Measurements from ENCODE around the gene PARN. TPM values are rescaled to one million over a fixed set of nuclear protein-coding genes. Genes with fewer than 3 reads are reported as not detected.
"Not testable (repeated sequence)": the region's sequence is repeated elsewhere in the genome, so short reads cannot be mapped to it uniquely, and the experiment has no call there.

Gene PARN
- total RNA-seq, 1 experiment from 2014 or later = 43.5 TPM

GRCh38 chr16:14448879-14449278, 181.2 kb downstream of the PARN start:
- no peak for DNase-seq (ENCODE audit: extremely low read depth, low read depth)

DNA sequence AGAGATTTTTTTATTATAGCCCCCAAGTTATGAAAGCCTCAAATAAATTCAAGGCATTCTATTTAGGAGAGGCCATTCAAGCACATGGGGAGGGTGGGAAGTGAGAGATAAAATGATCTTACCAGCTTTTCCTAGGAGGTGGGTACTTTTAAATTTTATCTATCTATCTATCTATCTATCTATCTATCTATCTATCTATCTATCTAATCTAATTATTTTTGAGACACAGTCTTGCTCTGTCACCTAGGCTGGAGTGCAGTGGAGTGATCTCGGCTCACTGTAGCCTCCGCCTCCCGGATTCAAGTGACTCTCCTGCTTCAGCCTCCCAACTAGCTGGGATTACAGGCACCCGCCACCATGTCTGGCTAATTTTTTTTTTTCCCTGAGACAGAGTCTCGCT, 182.3 kb downstream of the PARN start:
- DNase-seq (ENCODE audit: extremely low read depth, low read depth) = no peak

- DNase-seq (ENCODE audit: extremely low read depth, low read depth) = no peak
Observed at GRCh38 chr16:14446796-14447195, 183.3 kb downstream of the PARN start.

GRCh38 chr16:14445937-14446715, 183.9 kb downstream of the PARN start:
- DNase-seq (ENCODE audit: extremely low read depth, low read depth) = no peak

DNA sequence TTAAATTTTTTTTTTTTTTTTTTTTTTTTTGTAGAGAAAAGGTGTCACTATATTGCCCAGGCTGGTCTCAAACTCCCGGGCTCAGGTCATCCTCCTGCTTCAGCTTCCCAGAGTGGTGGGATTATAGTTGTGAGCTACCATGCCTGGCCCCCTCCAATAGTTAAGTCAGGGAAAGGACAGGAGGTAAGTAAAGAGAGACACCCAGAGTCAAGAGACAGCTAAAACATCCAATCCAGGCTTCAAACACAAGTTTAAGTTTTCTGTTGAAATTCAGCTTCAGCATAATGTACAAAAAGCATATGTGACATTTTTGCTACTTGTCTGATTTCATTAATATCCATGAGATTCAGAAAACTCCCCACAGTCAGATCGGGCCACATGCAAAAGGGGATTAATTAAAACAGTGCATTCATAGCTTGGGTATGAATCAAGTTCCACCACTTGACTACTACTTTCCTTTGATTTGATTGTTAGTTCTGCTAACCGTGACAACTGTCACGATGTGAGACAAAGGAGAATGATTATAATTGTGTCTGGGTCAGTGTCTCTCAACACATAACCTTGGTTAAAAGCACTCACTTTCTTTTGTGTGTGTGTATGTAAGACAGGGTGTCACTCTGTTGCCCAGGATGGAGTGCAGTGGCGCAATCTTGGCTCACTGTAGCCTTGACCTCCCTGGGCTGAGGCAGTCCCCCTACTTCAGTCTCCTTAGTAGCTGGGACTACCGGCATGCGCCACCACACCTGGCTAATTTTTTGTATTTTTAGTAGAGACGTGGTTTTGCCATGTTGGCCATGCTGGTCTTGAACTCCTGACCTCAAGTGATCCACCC, 184.9 kb downstream of the PARN start:
- no peak for DNase-seq (ENCODE audit: extremely low read depth, low read depth)

- not testable (repeated sequence) for DNase-seq (ENCODE audit: extremely low read depth, low read depth)
Observed at GRCh38 chr16:14441533-14441932, 188.5 kb downstream of the PARN start.

DNA sequence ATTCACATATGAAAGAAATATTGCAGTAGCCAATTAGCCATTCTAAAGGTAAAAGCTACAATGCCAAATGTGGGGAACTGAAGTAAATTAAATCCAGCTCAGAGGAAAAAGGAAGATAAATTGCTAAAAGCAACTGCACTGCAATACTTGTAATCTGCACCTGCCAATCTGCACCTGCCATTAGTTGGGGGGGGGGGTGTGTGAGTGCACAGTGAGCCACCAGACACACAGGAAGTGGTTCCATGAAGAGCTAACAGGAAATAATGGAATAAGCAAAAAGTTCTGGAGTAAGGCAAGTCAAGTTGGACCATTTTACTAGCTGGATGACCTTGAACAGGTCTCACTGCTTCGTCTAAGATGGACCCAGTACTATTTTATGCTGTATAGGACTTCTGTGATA, 191.8 kb downstream of the PARN start:
- DNase-seq (ENCODE audit: extremely low read depth, low read depth) = no peak

DNA sequence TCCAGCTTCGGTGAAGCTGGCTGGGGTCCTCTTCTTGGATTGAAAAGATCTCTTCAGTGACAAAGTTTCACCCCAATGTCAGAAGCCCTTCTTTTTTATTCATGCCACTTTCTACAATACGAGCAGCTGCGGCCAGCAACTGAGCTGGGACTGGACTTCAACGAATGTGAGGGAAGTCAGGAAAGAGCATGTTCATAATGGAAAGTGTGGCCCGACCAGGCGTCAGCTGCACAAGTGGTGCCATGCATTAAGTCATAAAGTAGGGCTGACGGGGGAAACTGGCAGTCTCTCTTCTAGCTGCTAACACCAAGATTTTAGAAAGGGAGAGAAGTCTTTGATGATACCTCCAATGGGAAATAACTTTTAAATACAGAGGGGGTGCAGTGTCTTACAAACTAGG, 192.6 kb downstream of the PARN start:
- no peak for DNase-seq (ENCODE audit: extremely low read depth, low read depth)

DNA sequence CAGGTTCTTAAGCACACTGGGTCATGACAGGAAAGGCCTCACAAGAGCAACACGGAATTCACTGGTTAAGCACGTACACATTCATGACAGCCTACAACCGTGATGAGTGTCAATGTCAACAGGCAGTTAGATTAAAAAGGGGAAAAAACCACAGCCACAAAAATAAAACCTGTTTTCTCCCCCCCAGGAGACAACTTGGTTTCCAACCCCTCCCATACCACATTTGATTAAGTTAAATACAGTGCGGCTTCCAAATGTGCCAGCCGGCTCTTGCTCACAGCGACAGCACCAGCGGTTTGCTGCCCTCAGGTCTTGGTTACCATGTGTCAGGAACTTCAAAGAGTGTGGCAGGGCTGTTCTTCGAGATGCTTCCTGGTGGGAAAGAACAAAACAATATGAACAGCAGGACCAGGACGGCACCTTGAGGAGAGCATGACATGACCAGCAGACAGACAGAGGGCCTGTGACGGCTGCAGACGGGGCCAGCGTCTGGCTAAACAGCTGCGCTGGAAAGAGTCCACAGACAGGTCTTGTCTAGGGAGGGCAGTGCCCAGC, 193.6 kb downstream of the PARN start:
- DNase-seq (ENCODE audit: extremely low read depth, low read depth) = no peak

GRCh38 chr16:14434860-14435259, 195.2 kb downstream of the PARN start:
- no peak for DNase-seq (ENCODE audit: extremely low read depth, low read depth)

DNA sequence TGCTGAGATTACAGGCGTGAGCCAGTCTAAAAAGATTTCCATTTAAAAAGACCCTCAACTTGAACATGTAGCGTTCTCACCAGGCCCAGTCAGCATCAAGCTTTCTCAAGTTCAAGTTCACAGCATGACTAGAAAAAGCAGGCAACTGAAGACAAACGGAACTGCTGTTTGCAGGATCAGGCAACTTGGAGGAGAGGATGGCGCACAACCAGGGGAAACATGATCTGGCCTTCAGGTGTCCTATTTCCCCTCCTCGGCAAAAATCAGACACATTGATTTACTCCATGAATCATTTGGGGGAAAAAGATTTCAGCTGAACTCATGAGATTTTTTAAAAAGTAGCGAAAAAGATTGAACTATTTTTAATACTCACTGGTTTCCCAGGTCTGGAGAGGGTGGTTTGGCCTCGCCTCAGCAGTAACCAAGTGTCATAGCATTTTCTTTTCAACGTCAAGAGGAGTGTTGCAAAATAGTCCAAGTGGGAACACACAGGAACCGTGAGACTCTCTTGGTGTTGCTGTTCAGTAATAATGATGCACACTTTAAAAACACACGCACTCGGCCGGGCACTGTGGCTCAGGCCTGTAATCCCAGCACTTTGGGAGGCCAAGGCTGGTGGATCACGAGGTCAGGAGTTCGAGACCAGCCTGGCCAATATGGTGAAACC, 201.0 kb downstream of the PARN start:
- DNase-seq (ENCODE audit: extremely low read depth, low read depth) = not testable (repeated sequence)

DNA sequence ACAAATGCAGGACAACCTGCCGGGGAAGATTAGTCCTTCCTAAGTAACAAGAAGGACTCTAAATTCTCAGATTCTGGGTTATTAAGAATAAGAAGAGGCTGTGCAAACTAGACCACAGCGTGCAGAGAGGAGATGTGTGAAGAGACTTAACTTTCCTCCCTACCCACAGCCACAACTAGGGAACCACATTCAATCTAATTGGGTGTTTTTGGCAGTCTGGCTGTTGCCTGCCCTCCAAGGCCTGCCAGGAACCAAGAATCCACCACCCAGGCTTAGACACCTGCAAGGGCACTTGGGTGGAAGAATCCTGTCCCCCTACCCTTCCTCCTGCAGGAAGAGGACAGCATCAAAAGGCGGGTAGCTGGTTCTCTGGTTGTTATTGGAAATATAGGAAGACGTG, 202.0 kb downstream of the PARN start:
- no peak for DNase-seq (ENCODE audit: extremely low read depth, low read depth)

DNA sequence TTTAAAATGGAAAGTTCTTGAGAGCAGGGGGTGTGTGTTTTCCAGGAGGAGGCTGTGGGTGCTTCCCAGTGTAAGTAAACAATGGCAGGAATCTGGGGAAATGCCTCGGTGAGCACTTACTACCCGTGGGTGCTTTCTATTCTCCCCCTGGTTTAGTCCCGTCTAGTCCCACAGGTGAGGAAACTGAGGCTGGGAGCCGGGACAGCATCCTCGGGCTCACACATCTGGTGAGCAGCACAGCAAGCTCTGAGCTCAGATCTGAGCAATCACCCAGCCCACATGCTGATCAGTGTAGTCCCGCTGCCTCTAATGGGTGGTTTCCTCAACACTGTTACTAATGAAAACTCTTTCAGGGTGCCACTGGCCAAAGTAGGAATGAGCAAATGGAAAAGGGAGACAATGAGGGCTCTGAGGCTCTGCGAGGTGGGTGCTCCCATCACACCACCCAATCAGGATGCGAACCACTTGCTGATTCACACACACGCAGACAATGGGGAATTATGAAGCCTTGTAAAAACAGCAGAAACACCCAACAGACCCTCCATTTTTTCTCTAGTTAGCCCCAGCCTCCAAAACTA, 202.6 kb downstream of the PARN start:
- DNase-seq (ENCODE audit: extremely low read depth, low read depth) = no peak

DNA sequence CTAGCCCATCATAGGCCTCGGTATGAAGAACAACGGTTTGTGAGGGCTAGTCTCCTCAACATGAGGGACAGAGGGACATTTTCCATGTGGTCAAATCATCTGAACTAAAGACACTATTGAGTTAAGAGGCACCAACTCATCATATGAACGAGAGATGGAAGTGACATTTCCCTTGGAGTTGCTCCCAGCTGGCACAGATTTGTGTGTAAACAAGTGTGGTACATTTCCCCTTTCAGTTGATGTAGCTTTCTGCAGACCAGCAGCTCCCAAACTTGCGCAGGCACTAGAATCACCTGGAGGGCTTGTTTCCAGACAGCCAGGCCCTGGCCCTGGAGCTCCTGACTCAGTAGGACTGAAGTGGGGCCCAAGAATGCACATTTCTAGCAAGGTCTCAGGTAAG, 205.5 kb downstream of the PARN start:
- no peak for DNase-seq (ENCODE audit: extremely low read depth, low read depth)

- DNase-seq (ENCODE audit: extremely low read depth, low read depth) = no peak
Observed at GRCh38 chr16:14423344-14423743, 206.7 kb downstream of the PARN start.

DNA sequence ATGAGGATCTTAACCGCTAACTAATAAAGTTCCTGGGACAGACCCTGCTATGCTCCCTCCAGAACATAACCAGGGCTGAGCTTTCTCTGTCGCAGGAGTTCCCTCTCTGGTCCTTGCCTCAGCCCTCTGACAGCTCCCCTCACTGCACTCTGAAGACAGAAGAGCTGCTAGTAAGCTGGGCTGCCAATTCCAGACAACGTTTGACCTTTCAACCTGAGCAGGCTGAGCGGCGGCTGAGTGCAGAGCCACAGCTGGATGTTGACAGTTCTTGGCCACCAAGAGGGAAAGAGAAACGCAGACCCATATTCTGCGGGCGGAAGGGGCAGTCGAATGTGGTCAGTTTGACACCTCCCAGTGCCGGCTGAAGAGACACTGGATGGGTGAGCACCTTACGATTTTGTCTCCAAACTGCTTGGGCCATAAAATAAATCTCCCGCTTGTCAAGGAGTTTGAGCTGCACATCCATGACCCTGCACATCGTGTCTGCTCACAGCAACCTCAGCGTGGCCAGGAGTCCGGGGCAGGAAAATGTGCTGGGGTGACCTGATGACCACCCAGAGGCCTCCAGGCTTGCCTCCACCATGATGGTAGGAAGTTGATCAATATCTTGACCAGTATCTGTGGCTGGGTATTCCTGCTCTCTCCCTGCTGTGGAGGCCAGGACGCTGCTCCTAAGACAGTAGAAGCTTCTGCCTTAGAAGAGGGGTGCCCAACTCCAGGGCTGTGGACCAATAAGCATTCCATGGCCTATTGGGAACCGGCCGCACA, 209.2 kb downstream of the PARN start:
- no peak for DNase-seq (ENCODE audit: extremely low read depth, low read depth)

DNA sequence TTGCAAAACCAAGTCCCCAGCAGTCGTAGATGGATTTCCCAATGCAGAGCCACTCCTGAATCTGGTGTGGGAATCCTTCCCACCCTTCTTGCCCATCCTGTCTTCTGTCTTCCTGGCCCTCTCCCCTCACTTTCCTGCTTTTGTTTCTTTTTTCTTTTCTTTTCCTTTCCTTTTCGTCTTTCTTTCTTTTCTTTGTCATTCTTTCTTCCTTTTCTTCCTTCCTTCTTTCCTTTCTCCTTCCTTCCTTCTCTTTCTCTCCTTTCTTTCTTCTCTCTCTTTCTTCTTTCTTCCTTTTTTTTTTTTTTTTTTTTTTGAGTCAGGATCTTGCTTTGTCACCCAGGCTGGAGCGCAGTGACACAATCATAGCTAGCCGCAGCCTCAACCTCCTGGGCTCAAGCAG, 209.8 kb downstream of the PARN start:
- DNase-seq (ENCODE audit: extremely low read depth, low read depth) = not testable (repeated sequence)

DNA sequence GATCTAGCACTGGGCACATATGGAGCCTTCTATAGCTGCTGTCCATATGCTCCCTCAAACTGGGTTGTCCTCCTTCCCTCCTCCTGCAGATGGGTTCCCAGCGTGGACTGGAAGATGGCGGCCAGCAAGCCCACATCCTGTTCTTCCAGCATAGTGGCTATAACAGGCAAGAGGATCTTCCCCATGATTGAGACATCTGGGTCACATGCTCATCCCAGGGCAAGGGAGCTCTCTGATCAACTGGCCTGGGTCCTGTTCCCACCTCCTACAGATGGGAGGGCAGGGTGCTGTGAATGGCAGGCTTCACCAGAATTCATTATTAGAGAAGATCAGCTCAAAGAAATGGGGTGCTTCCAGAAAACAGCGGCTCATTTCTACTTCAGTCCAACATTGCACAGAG, 210.2 kb downstream of the PARN start:
- no peak for DNase-seq (ENCODE audit: extremely low read depth, low read depth)

DNA sequence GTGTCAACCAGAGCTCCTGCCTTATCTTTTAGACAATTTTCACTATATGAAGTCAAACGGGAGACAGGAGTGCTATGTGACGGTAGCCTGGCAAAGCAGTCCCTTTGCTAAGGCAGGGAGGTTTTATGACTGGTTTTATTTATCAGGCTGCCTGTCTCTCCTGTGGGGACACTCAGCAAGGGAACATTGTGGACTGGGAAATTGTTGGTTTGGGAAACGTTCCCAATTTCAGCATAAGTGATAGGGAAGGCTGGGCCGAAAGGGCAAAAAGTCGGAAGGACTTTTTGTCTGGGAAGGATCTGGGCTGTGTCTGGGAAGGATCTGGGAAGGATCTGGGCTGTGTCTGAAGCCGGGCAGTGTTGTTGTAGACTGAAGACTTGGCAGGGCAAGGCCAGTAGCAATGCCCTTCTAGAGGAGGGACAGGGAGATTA, 211.2 kb downstream of the PARN start:
- DNase-seq (ENCODE audit: extremely low read depth, low read depth) = no peak

- no peak for DNase-seq (ENCODE audit: extremely low read depth, low read depth)
Observed at GRCh38 chr16:14416184-14416583, 213.9 kb downstream of the PARN start.

Measured in NCI-H460 (cell line).